ENCODE measurements around the gene AFP.

DNA sequence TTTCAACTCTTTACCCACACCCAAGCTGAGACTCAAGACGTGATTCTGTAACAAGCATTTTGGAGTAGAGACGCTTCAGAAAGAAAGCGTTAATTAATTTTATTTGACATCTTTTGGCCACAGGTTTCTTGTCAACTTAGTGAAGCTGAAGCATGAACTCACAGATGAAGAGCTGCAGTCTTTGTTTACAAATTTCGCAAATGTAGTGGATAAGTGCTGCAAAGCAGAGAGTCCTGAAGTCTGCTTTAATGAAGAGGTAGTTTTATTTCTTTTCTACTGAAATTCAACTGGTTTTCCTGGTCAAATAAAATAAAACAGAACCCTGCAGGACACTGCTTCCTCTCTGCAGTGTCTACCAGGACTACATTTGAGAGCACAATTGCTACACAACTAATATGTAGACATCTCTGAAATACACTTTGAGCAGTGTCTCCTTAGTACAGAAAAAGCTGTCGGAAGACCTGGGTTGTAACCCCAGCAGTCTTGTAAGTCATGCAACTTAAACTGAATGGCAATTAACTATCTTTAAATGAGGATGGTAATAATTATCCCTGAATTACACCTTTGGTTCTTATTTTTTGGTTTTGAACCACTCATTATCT, 65.7 kb downstream of the AFP start:
- TF ChIP-seq, protein P1, sequence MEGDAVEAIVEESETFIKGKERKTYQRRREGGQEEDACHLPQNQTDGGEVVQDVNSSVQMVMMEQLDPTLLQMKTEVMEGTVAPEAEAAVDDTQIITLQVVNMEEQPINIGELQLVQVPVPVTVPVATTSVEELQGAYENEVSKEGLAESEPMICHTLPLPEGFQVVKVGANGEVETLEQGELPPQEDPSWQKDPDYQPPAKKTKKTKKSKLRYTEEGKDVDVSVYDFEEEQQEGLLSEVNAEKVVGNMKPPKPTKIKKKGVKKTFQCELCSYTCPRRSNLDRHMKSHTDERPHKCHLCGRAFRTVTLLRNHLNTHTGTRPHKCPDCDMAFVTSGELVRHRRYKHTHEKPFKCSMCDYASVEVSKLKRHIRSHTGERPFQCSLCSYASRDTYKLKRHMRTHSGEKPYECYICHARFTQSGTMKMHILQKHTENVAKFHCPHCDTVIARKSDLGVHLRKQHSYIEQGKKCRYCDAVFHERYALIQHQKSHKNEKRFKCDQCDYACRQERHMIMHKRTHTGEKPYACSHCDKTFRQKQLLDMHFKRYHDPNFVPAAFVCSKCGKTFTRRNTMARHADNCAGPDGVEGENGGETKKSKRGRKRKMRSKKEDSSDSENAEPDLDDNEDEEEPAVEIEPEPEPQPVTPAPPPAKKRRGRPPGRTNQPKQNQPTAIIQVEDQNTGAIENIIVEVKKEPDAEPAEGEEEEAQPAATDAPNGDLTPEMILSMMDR (IDR thresholded peaks at IDR 0.05), result no peak
- TF ChIP-seq POLR2A (IDR thresholded peaks at IDR 0.05), result no peak
